NCI-H446 treated with DMSO at 0.1 percent for 48 hours (cell line): ENCODE results near the gene LIMS4.
"Not testable (repeated sequence)": the region's sequence is repeated elsewhere in the genome, so short reads cannot be mapped to it uniquely, and the experiment has no call there.

ENCODE experiments used
- DNase-seq: peaks from one replicate; lab custom pipeline; 2025; lab: John Stamatoyannopoulos, UW

LIMS4 gene, protein sequence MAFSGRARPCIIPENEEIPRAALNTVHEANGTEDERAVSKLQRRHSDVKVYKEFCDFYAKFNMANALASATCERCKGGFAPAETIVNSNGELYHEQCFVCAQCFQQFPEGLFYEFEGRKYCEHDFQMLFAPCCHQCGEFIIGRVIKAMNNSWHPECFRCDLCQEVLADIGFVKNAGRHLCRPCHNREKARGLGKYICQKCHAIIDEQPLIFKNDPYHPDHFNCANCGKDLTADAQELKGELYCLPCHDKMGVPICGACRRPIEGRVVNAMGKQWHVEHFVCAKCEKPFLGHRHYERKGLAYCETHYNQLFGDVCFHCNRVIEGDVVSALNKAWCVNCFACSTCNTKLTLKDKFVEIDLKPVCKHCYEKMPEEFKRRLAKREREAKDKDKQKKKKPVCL

DNA sequence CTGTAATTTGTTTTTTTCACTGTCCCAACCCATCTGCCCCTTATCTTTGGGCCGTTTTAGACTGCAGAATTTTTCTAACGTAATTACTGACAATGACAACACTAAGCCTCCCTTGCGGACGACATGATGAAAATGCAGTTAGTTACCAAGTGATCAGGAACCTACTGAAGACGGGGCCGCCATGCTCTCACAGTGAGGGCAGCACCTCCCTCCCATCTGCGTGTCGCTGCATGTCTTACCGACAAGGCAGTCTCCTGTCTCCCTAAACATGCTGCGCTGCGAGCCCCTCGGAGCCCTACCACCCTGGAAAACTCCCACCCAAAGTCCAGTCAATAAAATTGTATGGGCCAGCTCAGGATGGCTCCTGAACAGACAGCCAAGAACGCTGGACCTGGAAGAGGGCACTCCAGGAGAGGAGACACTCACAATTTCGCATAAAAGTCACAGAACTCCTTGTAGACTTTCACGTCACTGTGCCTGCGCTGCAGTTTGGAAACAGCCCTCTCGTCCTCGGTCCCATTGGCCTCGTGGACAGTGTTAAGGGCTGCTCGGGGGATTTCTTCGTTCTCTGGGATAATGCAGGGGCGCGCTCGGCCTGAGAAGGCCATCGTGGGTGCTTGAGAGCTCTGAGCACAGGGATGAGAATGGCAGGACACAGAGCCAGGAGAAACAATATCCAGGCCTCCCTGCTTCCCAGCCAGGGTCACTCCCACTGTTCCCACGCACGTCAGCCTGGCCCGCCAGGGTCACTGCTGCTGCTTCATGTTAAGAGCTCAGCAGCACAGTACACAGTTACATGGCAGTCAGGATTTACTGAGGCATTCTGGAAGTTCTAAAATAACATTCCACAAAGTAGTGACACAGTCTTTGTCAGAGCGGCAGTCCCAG, at the start of gene LIMS4:
LIMS4 (minus strand) TSS at position 646 of the 888 bp plus-strand sequence; CDS start at position 608, 38 bp downstream.
- not testable (repeated sequence) for DNase-seq

DNA sequence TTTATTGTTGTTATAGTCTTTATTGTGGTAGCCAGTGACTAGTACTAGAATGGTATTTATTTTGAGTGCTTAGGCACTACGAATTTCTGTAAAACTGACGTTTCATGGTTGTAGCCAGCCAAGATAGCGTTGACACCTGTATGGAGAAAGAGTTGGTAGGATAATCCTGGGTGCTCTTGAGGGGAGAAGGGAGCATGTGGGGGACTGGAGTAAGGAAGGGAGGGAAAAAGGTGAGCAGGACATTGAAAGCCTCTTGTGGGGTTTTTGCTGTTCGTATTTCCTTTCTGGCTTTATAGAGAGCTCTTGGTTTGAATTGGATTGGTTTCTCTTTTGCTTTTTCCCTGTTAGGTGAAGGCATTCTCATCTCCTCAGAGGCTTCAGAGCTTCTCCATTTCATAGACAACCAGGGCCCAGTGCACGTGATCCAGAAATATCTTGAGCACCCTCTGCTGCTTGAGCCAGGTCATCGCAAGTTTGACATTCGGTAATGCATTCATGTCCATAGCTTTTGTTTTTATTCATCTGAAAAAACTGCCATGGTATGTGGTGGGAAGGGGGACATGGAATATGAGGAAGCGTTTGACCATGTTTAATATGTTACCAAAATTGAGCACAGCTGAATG, 27.2 kb upstream of the LIMS4 start:
- DNase-seq, result not testable (repeated sequence)

DNA sequence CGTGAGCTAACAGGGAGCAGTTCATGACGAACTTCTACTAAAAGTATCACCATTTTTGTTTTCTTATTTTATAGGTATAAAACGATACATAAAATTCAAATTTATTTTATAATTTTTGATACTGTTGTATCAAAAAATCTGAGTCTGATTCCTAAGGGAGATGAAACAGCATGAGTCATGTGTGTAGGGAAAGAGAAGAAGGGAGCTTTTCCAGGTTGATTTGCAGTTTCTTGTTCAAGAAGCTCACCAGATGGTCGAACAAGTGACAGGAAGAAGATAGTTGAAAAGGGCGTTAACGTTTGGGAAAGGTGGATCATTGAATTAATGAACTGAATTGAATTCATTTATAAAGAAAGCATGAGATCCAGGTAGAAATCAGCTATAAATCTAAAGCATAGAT, 23.4 kb upstream of the LIMS4 start:
- DNase-seq, result not testable (repeated sequence)

DNA sequence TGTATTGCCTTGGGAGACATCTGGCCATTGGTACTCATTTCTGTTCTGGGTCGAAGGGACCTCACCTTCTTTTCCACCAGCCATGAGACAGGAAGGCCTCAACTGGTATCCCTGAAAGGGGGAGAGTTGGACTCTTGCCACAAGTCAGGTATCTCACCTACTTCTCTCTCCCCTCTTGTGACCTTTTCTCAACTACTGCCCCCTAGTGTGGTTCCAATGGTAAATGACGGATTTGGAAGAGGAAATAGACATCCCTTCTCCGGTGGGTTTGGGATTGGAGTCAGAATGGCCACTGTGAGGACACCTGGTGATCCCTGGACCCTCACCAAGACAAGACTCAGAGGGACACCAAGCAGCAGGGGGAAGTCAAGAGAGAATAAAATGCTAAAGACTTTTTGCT, 21.9 kb upstream of the LIMS4 start:
- not testable (repeated sequence) for DNase-seq

DNA sequence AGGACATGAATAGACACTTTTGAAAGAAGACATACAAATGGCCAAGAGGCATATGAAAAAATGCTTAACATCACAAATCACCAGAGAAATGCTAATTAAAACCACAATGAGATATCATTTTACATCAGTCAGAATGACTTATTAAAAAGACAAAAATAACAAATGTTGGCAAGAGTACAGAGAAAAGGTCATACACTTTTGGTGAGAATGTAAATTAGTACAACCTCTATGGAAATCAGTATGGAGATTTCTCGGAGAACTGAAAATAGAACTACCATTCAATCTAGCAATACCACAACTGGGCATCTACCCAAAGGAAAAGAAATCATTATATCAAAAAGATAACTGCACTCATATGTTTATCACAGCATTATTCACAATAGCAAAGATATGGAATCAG, 16.4 kb upstream of the LIMS4 start:
- DNase-seq, result not testable (repeated sequence)

DNA sequence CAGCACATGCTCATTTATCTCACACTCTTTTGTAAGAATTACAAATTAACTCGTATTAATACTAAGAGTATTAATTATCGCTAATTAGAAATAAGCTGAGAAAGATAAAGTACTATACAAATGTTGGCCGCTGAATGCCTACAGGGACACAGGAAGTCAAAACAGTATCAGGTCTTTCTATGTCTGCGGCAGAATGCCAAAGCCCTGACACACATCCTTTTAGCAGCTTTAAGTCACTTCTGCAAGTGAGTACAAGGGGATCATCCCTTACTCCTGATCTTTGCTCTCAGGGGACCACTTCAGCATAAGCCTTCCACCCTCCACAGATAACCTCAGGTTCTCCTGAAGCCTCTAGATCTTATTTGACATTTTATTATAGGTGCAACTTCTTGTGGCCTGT, 10.1 kb upstream of the LIMS4 start:
- not testable (repeated sequence) for DNase-seq

DNA sequence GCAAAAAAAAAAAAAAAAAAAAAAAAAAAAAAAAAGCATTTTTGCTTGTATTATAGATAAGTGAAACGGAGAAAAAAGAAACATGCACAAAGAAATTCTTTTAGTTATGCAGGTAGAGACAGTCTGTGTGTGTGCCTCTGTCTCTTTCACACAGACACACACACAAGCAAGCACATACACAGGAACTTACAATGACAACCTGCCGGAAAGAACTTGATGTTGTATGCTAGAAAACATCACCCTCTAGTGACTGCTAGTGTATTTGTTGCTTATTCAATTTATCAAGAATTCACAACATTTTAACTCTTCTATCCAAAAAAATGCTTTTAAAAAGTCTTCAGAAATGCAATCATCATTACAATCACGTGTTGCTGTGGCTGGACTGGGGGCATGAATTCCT, 8.6 kb upstream of the LIMS4 start:
- not testable (repeated sequence) for DNase-seq

DNA sequence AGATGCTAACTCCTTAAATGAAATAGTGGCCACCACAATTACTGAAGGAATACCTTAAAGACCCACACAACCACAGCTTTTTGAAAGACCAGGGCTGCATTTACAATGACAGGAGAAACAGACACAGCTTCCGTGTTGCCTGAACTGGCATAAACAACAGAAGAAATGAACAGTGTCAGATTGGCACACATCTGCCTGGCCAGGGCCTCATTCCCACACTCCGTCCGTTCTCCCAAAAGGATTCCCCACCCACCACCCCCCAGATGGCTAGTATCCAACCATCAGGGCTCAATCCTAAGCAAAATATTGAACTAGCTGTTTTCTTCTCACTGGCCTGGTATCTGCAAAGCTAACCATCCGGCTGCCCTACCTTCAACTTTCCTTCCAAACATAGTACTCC, 7.5 kb upstream of the LIMS4 start:
- not testable (repeated sequence) for DNase-seq

DNA sequence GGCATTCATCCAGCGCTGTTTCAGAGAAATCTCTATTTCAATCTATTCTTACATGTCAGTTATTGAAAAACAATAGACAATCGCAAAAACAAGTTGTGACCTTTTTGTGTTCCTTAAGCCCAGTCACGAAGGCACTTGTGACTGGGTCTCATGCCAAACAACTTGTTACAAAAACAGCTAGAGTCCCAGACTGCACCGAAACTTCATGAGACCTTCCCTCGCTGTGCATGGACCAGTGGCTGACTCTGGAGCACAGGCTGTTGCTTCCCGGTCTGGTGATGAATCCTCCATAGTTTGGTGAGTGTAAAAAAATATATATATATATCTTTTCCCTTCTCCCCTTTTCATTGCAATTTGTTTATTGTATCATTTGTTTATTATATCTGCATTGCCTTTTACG, 4.8 kb upstream of the LIMS4 start:
- DNase-seq, result not testable (repeated sequence)

DNA sequence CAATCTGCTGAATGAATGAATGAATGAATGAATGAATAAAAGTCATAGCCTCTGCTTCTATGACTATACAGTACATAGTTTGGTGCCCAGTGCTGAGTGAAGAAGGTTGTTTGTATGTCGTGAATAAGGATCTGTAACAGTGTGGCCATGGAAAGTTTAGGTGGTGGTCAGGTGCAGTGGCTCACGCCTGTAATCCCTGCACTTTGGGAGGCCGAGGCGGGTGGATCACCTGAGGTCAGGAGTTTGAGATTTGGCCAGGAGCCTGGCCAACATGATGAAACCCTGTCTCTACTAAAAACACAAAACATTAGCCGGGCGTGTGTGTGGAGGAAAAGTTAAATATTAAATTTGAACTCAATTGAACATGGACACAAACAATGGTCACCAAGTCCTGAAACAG, 4.3 kb upstream of the LIMS4 start:
- DNase-seq, result not testable (repeated sequence)

DNA sequence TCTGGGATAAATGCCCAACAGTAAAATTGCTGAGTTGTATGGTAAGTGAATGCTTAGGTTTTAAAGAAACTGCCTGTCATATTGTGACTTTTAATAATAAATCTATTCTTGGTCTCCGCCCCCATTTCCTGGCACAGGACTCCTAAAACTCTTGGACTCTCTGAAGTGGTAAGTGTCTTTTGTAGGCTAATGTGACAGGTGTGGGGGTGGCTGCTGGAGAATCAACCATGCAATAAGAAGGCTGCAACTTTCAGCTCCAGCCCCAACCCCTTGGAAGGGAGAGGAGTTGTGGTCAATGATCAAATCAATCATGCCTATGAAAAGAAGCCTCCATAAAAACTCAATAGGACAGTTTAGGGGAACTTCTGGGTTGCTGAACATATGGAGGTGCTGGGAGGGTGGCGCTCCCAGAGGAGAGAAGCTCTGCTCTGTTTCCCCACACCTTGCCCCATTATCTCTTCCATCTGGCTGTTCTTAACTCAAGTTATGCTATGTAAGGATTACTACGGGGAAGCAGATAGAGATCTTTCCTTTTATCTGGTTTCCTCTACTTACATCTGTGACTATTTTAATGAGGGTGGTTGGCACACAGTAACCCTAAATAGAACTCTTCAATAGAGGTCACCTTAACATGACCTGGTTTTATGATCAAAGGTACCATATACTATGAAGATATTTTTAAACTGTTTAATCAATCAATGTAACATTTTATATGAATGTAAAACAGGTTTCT, 3.2 kb upstream of the LIMS4 start:
- not testable (repeated sequence) for DNase-seq

DNA sequence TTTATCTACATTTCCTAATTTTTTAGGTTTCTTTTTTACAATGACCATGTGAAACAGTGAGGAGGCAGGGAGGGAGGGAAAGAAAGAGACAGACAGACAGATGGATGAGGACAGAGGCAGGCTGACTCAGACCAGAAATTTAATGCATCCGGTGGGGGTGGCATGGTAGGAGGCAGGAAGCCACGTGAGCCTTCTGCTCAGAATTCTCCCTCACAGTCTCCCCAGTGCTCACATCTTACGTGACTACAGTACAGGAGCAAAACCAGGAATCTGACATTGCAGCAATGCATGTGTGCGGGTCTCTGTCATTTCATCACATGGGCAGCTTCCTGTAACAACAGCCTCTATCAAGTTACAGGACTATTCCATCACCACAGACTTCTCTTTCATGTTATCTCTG, 2.3 kb upstream of the LIMS4 start:
- not testable (repeated sequence) for DNase-seq

DNA sequence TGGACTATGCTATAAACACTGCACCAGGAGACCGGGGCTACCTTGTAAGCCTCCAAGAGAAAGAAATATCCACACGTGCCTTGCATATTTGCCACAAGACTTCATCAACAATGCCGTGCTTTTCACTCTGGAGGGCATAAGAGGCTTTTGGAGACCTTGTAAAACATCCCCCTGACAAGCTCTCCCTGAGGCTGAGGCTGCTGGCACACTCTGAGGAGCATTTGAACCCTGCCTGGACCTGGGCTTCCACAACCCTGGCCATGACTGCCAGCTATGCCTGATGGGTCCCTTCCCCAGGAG, 393 bp upstream of the LIMS4 start:
- DNase-seq, result not testable (repeated sequence)

DNA sequence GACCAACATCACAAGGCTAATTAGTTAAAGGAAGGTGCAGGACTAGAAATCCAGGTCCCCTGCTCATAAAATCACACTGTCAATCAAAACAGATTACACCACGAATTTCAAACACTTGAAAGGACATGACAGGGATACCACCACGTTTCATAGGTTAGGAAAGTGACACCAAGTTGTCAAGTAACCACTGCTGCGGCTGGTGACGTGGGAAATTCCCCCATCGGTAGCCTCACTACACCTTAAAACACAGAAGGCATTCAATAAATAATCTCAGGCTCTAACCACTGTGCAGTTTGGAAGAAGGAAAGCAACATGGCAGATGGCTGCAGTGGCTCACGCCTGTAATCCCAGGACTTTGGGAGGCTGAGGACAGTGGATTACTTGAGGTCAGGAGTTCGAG, 3.7 kb downstream of the LIMS4 start:
- DNase-seq, result not testable (repeated sequence)

DNA sequence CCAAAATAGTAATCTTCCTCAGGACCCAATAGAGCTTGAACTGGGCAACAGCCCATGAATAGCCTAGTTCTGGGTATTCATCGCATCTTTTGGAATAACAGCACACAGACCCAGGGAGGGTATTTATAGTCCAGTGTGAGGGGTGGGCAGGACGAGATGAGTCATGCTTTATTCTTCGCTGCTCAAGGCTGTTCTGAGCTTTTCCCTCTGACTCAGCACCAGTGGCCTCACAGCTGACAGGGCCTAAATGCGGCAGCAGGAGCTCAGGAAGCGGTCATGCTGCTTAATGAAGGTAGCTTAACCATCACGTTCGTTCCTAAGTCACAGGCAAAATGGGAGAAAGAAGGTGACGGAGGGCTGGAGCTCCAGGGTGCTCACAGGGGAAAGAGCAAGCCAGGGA, 7.3 kb downstream of the LIMS4 start:
- DNase-seq, result not testable (repeated sequence)

DNA sequence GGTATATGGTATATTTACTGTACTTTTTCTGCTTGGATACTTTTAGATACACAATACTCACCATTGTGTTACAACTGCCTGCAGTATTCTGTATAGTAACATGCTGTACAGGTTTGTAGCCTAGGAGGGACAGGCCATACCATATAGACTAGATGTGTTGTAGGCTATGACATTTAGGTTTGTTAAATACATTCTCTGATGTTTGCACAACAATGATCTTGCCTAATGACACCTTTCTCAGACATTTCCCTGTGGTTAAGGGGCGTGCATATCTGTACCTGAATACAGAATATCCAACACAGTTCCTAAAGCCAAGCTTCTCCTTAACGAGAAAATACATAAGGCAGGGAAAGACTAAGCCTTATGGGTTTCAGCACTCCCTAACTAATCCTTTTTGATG, 10.2 kb downstream of the LIMS4 start:
- not testable (repeated sequence) for DNase-seq

DNA sequence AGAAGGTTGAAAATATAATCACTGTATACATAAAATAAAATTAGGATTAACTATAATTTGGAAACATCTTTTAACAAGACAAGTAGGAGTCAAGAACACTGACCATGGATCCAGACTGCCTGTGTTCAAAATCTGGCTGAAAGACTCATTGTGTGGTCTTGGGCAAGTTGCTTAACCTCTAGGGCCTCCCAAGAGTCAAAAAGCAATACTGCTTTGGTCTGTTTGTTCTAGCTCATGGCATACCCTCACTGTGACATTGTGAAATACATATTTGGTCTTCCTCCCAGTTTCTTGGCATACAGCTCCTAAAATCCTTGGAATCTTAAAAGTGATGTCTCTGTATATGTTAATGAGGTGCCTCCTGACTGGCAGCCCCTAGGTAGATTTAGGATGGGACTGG, 12.3 kb downstream of the LIMS4 start:
- DNase-seq, result not testable (repeated sequence)

DNA sequence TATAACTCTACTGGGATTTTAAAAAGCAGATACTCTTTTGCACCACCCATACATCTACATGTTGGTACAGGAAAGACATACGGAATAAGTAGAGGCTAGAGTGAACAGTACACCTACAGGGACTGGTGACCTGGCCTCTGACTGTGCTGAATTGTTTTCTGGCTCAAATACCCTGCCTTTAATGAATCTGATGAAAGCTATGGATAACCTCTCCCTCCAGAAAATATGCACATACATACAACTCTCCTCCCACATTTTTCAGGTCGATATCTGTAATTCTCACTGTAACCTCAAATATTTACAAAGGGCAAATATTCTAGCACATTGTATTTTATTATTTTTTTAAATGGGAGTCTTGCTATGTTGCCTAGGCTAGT, 15.4 kb downstream of the LIMS4 start:
- not testable (repeated sequence) for DNase-seq

DNA sequence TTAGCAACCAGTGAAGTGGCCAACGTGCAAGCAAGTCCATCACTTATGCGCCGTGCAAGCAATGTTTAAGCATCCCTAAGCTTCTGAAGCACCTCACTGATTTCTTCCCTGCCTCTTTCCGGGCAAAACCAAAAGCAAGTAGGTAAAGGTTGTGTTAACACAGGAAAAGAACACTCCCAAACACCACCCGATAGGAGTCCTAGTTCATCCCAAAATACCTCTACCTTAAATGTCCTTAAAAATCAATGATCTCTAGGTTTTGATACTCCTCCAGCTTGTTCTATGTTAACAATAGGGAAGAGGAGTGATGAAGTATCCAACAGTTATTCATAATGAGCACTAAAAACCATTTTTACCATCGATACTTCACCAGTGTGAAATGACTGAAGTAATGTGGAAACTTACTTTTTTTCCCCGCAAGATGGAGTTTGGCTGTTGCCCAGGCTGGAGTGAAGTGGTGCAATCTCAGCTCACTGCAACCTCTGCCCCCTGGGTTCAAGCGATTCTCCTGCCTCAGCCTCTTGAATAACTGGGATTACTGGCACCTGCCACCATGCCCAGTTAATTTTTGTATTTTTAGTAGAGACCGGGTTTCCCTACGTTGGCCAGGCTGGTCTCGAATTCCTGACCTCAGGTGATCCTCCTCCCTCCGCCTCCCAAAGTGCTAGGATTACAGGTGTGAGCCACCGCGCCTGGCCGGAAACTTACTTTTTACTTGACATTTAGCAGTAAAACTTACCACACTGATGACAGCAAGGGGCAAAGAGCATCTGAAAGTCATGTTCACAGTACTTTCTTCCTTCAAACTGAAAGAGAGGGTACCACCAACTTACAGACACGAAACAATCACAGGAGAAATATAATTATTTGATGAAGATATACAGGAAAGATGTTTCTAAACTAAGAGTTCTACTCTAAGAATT, 16.1 kb downstream of the LIMS4 start:
- DNase-seq, result not testable (repeated sequence)

DNA sequence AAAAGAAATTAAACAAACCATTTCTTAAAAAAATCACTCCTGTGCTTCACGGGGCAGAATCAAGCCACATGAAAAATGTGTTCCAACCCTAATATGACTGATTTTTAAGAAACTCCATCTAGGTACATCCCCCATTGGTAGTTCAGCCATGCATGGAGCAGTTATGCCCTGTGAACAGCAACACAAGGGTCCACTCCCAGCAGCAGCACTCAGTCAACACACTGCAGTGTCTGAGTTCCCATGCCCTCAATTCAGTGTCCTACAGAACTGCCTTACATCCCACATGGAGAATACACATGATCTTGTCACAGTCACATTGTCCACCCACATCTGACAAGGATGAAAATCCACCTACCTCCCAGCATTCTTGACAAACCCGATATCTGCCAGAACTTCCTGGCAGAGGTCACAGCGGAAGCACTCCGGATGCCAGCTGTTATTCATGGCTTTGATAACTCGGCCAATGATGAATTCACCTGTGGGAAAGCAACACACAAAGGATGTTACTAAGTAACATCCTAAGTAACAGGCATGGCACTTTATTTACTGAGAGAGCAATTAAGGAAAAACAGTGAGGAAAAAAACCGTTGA, 17.4 kb downstream of the LIMS4 start:
- DNase-seq, result not testable (repeated sequence)
